Upper lobe of left lung (tissue), 6 donors: ENCODE data around the gene KCNJ9. TPM values are rescaled to one million over a fixed set of nuclear protein-coding genes. Genes with fewer than 3 reads are reported as not detected.
"Not testable (repeated sequence)": the region's sequence is repeated elsewhere in the genome, so short reads cannot be mapped to it uniquely, and the experiment has no call there.

ENCODE experiments used
- ATAC-seq, 2 donors: fragments of 200-7000 bp; cut with Tn5 transposase; one replicate each; pipeline ENCODE4 v1.9.1; 2022; ENCODE audit warnings: mild to moderate bottlenecking in 2 of 2, moderate library complexity in 2 of 2; ENCODE audit not compliant: low FRiP score in 2 of 2
- DNase-seq, 2 donors: peaks; one replicate each; pipeline ENCODE4 v3.0.0-alpha.2; 2019 to 2020
- H3K27ac ChIP-seq, 4 donors: fragments of 200-600 bp; sonication (generic); one replicate each; pipeline ENCODE4 v1.5.1; 2016 to 2019
- H3K27me3 ChIP-seq, 4 donors: fragments of 200-600 bp; sonication (generic); one replicate each; pipeline ENCODE4 v1.5.1; 2017 to 2019
- H3K36me3 ChIP-seq, 4 donors: fragments of 200-600 bp; sonication (generic); one replicate each; pipeline ENCODE4 v1.5.1; 2016 to 2019
- H3K4me1 ChIP-seq, 4 donors: fragments of 200-600 bp; sonication (generic); one replicate each; pipeline ENCODE4 v1.5.1; 2018 to 2019
- H3K4me3 ChIP-seq, 4 donors: fragments of 200-600 bp; sonication (generic); one replicate each; pipeline ENCODE4 v1.5.1; 2017 to 2019; ENCODE audit warnings: mild to moderate bottlenecking in 2 of 4, moderate library complexity in 1 of 4
- H3K9me3 ChIP-seq, 4 donors: fragments of 200-600 bp; sonication (generic); one replicate each; pipeline ENCODE4 v1.5.1; 2018 to 2019
- CTCF ChIP-seq, 6 experiments: fragments of 450-650 bp in 4 of 6; fragments of 200-600 bp in 2 of 6; sonication (generic) in 2 of 6; IDR thresholded peaks; one replicate each; pipeline ENCODE4 v1.5.1; 2016 to 2019; ENCODE audit warnings: antibody characterized with exemption in 6 of 6
- EP300 ChIP-seq, 4 donors: sonication (generic); formaldehyde crosslinking; IDR thresholded peaks; one replicate each; pipeline ENCODE4 v1.5.1; 2017; ENCODE audit warnings: antibody characterized with exemption in 4 of 4, control low read depth in 2 of 4
- POLR2A ChIP-seq, 4 donors: fragments of 450-650 bp; IDR thresholded peaks; one replicate each; pipeline ENCODE4 v1.5.1; 2016 to 2017; ENCODE audit warnings: antibody characterized with exemption in 4 of 4, mild to moderate bottlenecking in 2 of 4
- POLR2AphosphoS5 ChIP-seq, 2 donors: sonication (generic); formaldehyde crosslinking; IDR thresholded peaks; one replicate each; pipeline ENCODE4 v1.5.1; 2017; ENCODE audit warnings: antibody characterized with exemption in 2 of 2
- WGBS, 2 donors: methylation state at CpG; one replicate each; pipeline ENCODE4 v1.1.5; 2017 to 2018; 5-methylcytosine and 5-hydroxymethylcytosine counted together
- total RNA-seq, 6 donors: library from RNA; depleted of rRNA in 4 of 6; stranded (reverse); fragments of >200 nt in 4 of 6; gene quantifications; one replicate each; pipeline versions ENCODE4 v1.1.0 to v1.2.1, GENCODE V29; 2016 to 2021
- donor health status: DM: no; HTN: no; CAD: no; lungs with moderate emphysema.
- donor health status: DM: no; HTN: yes; CAD: no; lungs with severe emphysema.

Gene KCNJ9
- total RNA-seq, 6 donors from 2014 or later: not detected

GRCh38 chr1:160049101-160049500 lies 32.2 kb upstream of the KCNJ9 start:
- Histone ChIP-seq H3K4me3 (no peak overlapping the region), H3K4me1 (peaks cover 8 to 12% (median 9%) of the 10 kb centered on the region in 4 donors), H3K9me3 (no peaks in the 10 kb centered on the region), H3K36me3 (no peaks in the 10 kb centered on the region), H3K27ac (no peak overlapping the region), H3K27me3 (no peaks in the 10 kb centered on the region)
- no peak for DNase-seq
- WGBS, 2 donors: 81 to 86% methylated on average over 3 of the region's 3 CpGs
- TF ChIP-seq POLR2AphosphoS5 (IDR thresholded peaks at IDR 0.05) (no peak), CTCF (IDR thresholded peaks at IDR 0.05) (no peak), POLR2A (IDR thresholded peaks at IDR 0.05) (no peak), EP300 (IDR thresholded peaks at IDR 0.05) (no peak)
- no peak for ATAC-seq

GRCh38 chr1:160050182-160050581 lies 31.2 kb upstream of the KCNJ9 start:
- WGBS, 2 donors: 72 to 78% methylated on average over 2 of the region's 2 CpGs

GRCh38 chr1:160050619-160051018 lies 30.7 kb upstream of the KCNJ9 start:
- no peak overlapping the region for H3K4me3 ChIP-seq
- no peak overlapping the region for H3K27ac ChIP-seq
- ATAC-seq: no peak
- H3K4me1 ChIP-seq: peaks cover 8 to 12% (median 9%) of the 10 kb centered on the region in 4 donors
- peak in 1 of 2 donors; percentile 6 for DNase-seq
- H3K9me3 ChIP-seq: no peaks in the 10 kb centered on the region
- WGBS, 2 donors: 80 to 83% methylated on average over 1 of the region's 1 CpG
- no peaks in the 10 kb centered on the region for H3K27me3 ChIP-seq
- TF ChIP-seq POLR2AphosphoS5 (IDR thresholded peaks at IDR 0.05): no peak
- no peak for TF ChIP-seq CTCF (IDR thresholded peaks at IDR 0.05)
- no peak for TF ChIP-seq EP300 (IDR thresholded peaks at IDR 0.05)
- no peak for TF ChIP-seq POLR2A (IDR thresholded peaks at IDR 0.05)
- H3K36me3 ChIP-seq: no peaks in the 10 kb centered on the region

More at GRCh38 chr1:160050182-160050581, 31.2 kb upstream of the KCNJ9 start:
- H3K27ac ChIP-seq, H3K4me3 ChIP-seq, H3K36me3 ChIP-seq, ATAC-seq, H3K27me3 ChIP-seq, DNase-seq, H3K9me3 ChIP-seq: not testable (repeated sequence)
- peaks cover 8 to 12% (median 9%) of the 10 kb centered on the region in 4 donors for H3K4me1 ChIP-seq

- no peaks in the 10 kb centered on the region for H3K9me3 ChIP-seq
- H3K4me1 ChIP-seq: no peaks in the 10 kb centered on the region
- no peak overlapping the region for H3K27ac ChIP-seq
- H3K4me3 ChIP-seq: no peak overlapping the region
- WGBS, 2 donors: 59 to 62% methylated on average over 6 of the region's 6 CpGs
- TF ChIP-seq CTCF (IDR thresholded peaks at IDR 0.05): no peak
- no peaks in the 10 kb centered on the region for H3K36me3 ChIP-seq
- no peaks in the 10 kb centered on the region for H3K27me3 ChIP-seq
- ATAC-seq: no peak
- no peak for DNase-seq
These were observed 28.4 kb upstream of the KCNJ9 start for GRCh38 chr1:160052936-160053335.

- Histone ChIP-seq H3K27ac (no peak overlapping the region), H3K4me1 (no peaks in the 10 kb centered on the region), H3K4me3 (no peak overlapping the region), H3K36me3 (no peaks in the 10 kb centered on the region), H3K9me3 (no peaks in the 10 kb centered on the region), H3K27me3 (no peaks in the 10 kb centered on the region)
- ATAC-seq: no peak
- TF ChIP-seq POLR2A (IDR thresholded peaks at IDR 0.05) (no peak), POLR2AphosphoS5 (IDR thresholded peaks at IDR 0.05) (no peak), EP300 (IDR thresholded peaks at IDR 0.05) (no peak), CTCF (IDR thresholded peaks at IDR 0.05) (no peak)
- WGBS, 2 donors: 53 to 58% methylated on average over 7 of the region's 7 CpGs
- DNase-seq: no peak
These were observed 27.6 kb upstream of the KCNJ9 start for GRCh38 chr1:160053548-160054365.
